HepG2 (cell line): Measurements from ENCODE around the gene TTLL6. TPM values are rescaled to one million over a fixed set of nuclear protein-coding genes. Genes with fewer than 3 reads are reported as not detected.

Experiments used
- BRCA1 ChIP-seq: sonication (generic); formaldehyde crosslinking; IDR thresholded peaks from 2 replicates; pipeline ENCODE4 v1.4.0; 2020; ENCODE audit warnings: missing genetic modification reagents
- FIP1L1 ChIP-seq: fragments of 200-400 bp; formaldehyde crosslinking; IDR thresholded peaks from 2 replicates; pipeline ENCODE4 v1.6.1; 2018; ENCODE audit warnings: low read depth, mild to moderate bottlenecking, low read length, moderate library complexity, borderline replicate concordance; ENCODE audit not compliant: insufficient read depth
- GPN1 ChIP-seq: sonication (generic); formaldehyde crosslinking; IDR thresholded peaks from 2 replicates; pipeline ENCODE4 v1.5.1; 2020; ENCODE audit warnings: missing genetic modification reagents, borderline replicate concordance
- KDM5B ChIP-seq: sonication (generic); formaldehyde crosslinking; IDR thresholded peaks from 2 replicates; pipeline ENCODE4 v1.4.0; 2020; ENCODE audit warnings: missing genetic modification reagents, mild to moderate bottlenecking, borderline replicate concordance
- MIER3 ChIP-seq: IDR thresholded peaks from 2 replicates; pipeline ENCODE4 v1.6.1; 2016; ENCODE audit warnings: missing compliant biosample characterization, borderline replicate concordance
- NCOA5 ChIP-seq: sonication (generic); formaldehyde crosslinking; IDR thresholded peaks from 2 replicates; pipeline ENCODE4 v1.4.0; 2020; ENCODE audit warnings: missing genetic modification reagents
- RXRA ChIP-seq: sonication (generic); formaldehyde crosslinking; IDR thresholded peaks from 2 replicates; pipeline ENCODE4 v1.5.1; 2020; ENCODE audit warnings: missing genetic modification reagents
- STAG1 ChIP-seq: sonication (generic); formaldehyde crosslinking; IDR thresholded peaks from 2 replicates; pipeline ENCODE4 v1.4.0; 2020; ENCODE audit warnings: missing genetic modification reagents
- TBX2 ChIP-seq: sonication (generic); formaldehyde crosslinking; IDR thresholded peaks from 2 replicates; pipeline ENCODE4 v1.5.0; 2020; ENCODE audit warnings: missing genetic modification reagents, mild to moderate bottlenecking, borderline replicate concordance
- ZBTB20 ChIP-seq: sonication (generic); formaldehyde crosslinking; IDR thresholded peaks from 2 replicates; pipeline ENCODE4 v1.8.1; 2023; ENCODE audit warnings: missing genetic modification reagents, low read depth, mild to moderate bottlenecking, borderline replicate concordance
- ZBTB38 ChIP-seq: sonication (generic); formaldehyde crosslinking; IDR thresholded peaks from 2 replicates; pipeline ENCODE4 v1.5.1; 2020; ENCODE audit warnings: mild to moderate bottlenecking, missing genetic modification reagents
- ZNF296 ChIP-seq: sonication (generic); formaldehyde crosslinking; conservative IDR thresholded peaks from 2 replicates; pipeline ENCODE4 v1.5.0; 2020; ENCODE audit warnings: mild to moderate bottlenecking, missing genetic modification reagents
- ZNF598 ChIP-seq: sonication (generic); formaldehyde crosslinking; IDR thresholded peaks from 2 replicates; pipeline ENCODE4 v1.5.1; 2020; ENCODE audit warnings: mild to moderate bottlenecking, missing genetic modification reagents, borderline replicate concordance
- ZNF792 ChIP-seq: IDR thresholded peaks from 2 replicates; pipeline ENCODE4 v1.6.1; 2016
- polyA plus RNA-seq, 8 experiments: library from polyadenylated mRNA; depleted of rRNA in 3 of 8; stranded (reverse) in 7 of 8; unstranded in 1 of 8; fragments of >200 nt; fragmentation: Illumina TruSeq in 4 of 8; extraction: Trizol in 4 of 8; gene quantifications; 2 replicates each; pipeline versions ENCODE4 v1.2.1 to v1.2.3, GENCODE V29; 2011 to 2016; ENCODE audit warnings: low read depth in 4 of 8, missing spikeins in 1 of 8, mixed read lengths in 1 of 8; ENCODE audit not compliant: insufficient read depth in 1 of 8
- total RNA-seq, 5 experiments: library from RNA; depleted of rRNA; stranded (reverse); fragments of >200 nt; fragmentation: Illumina TruSeq; extraction: Trizol; gene quantifications; 2 replicates each; pipeline ENCODE4 v1.2.3, GENCODE V29; 2016; ENCODE audit warnings: low read depth in 1 of 5
- TF ChIP-seq, protein P1 (sequence below): sonication (generic); formaldehyde crosslinking; IDR thresholded peaks from 2 replicates; pipeline ENCODE4 v1.9.0; 2021; ENCODE audit warnings: missing genetic modification reagents, borderline replicate concordance
- TF ChIP-seq, protein P2 (sequence below): sonication (generic); formaldehyde crosslinking; IDR thresholded peaks from 2 replicates; pipeline ENCODE4 v1.5.0; 2020; ENCODE audit warnings: mild to moderate bottlenecking, missing genetic modification reagents, borderline replicate concordance
- TF ChIP-seq, protein P3 (sequence below): IDR thresholded peaks from 2 replicates; pipeline ENCODE4 v1.6.1; 2016; ENCODE audit warnings: low read depth, borderline replicate concordance

TTLL6 gene
- total and polyA plus RNA-seq, 2 of the 13 experiments (the other 11 are each of a cell fraction or from before 2014, with no cell fraction given): 0.04 to 0.08 TPM

DNA sequence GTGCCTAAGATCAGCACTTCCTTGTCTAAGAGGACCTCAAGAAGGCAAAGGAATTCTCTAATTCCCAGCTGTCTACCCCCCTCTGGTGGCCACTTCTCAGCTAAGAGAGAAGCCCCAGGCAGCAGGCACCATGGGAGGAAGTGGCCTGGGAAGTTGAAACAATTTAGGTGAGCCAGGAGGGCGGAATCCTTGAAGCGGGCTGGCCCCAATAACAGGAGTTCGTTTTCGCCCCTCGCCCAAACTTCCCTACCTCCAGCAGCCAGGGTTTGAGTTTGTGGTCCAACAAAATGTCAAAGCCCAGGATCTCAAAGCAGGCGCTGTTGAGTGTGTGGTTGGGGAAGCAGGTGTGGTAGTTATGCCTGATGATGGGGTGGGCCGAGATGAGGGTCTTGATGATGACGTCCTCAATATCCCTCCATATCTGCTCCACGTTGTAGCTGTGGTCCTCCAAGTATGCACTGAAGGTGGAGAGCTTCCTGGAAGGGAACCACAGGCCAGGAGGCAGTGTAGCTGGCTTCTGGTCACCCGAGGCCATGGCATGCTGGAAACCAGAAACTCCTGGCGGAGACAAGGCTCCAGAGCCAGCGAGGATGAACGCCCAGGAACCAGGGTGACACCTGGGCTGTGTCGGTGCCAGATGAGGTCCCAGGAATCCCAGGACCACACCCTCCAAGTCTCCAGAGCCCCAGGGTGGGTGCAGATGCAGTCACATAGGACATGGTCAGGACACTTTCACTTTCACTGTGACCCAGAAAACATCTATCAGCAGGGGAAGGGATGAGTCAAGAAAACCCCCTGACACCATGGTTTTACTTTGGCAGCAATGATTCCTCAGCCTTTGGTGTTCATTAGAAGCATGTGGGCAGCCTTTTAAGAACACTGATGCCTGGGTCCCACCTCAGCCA lies 25.6 kb downstream of the TTLL6 start (continued):
- TF ChIP-seq, protein P1, sequence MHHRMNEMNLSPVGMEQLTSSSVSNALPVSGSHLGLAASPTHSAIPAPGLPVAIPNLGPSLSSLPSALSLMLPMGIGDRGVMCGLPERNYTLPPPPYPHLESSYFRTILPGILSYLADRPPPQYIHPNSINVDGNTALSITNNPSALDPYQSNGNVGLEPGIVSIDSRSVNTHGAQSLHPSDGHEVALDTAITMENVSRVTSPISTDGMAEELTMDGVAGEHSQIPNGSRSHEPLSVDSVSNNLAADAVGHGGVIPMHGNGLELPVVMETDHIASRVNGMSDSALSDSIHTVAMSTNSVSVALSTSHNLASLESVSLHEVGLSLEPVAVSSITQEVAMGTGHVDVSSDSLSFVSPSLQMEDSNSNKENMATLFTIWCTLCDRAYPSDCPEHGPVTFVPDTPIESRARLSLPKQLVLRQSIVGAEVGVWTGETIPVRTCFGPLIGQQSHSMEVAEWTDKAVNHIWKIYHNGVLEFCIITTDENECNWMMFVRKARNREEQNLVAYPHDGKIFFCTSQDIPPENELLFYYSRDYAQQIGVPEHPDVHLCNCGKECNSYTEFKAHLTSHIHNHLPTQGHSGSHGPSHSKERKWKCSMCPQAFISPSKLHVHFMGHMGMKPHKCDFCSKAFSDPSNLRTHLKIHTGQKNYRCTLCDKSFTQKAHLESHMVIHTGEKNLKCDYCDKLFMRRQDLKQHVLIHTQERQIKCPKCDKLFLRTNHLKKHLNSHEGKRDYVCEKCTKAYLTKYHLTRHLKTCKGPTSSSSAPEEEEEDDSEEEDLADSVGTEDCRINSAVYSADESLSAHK (CRISPR knock-in tag): 0 out of 2 replicates have a peak, but pooled peaks have one; percentile 27
- TF ChIP-seq STAG1 (CRISPR knock-in tag): peak; percentile 84
- peak; percentile 47; the same call in 1 of the 2 replicates for TF ChIP-seq RXRA (CRISPR knock-in tag)
- no peak for TF ChIP-seq NCOA5 (CRISPR knock-in tag)
- 0 out of 2 replicates have a peak, but pooled peaks have one; percentile 21 for TF ChIP-seq ZNF792 (CRISPR knock-in tag)
- 0 out of 2 replicates have a peak, but pooled peaks have one; percentile 16 for TF ChIP-seq ZBTB20 (CRISPR knock-in tag)
- no peak for TF ChIP-seq MIER3 (CRISPR knock-in tag)
- no peak for TF ChIP-seq FIP1L1
- TF ChIP-seq, protein P2, sequence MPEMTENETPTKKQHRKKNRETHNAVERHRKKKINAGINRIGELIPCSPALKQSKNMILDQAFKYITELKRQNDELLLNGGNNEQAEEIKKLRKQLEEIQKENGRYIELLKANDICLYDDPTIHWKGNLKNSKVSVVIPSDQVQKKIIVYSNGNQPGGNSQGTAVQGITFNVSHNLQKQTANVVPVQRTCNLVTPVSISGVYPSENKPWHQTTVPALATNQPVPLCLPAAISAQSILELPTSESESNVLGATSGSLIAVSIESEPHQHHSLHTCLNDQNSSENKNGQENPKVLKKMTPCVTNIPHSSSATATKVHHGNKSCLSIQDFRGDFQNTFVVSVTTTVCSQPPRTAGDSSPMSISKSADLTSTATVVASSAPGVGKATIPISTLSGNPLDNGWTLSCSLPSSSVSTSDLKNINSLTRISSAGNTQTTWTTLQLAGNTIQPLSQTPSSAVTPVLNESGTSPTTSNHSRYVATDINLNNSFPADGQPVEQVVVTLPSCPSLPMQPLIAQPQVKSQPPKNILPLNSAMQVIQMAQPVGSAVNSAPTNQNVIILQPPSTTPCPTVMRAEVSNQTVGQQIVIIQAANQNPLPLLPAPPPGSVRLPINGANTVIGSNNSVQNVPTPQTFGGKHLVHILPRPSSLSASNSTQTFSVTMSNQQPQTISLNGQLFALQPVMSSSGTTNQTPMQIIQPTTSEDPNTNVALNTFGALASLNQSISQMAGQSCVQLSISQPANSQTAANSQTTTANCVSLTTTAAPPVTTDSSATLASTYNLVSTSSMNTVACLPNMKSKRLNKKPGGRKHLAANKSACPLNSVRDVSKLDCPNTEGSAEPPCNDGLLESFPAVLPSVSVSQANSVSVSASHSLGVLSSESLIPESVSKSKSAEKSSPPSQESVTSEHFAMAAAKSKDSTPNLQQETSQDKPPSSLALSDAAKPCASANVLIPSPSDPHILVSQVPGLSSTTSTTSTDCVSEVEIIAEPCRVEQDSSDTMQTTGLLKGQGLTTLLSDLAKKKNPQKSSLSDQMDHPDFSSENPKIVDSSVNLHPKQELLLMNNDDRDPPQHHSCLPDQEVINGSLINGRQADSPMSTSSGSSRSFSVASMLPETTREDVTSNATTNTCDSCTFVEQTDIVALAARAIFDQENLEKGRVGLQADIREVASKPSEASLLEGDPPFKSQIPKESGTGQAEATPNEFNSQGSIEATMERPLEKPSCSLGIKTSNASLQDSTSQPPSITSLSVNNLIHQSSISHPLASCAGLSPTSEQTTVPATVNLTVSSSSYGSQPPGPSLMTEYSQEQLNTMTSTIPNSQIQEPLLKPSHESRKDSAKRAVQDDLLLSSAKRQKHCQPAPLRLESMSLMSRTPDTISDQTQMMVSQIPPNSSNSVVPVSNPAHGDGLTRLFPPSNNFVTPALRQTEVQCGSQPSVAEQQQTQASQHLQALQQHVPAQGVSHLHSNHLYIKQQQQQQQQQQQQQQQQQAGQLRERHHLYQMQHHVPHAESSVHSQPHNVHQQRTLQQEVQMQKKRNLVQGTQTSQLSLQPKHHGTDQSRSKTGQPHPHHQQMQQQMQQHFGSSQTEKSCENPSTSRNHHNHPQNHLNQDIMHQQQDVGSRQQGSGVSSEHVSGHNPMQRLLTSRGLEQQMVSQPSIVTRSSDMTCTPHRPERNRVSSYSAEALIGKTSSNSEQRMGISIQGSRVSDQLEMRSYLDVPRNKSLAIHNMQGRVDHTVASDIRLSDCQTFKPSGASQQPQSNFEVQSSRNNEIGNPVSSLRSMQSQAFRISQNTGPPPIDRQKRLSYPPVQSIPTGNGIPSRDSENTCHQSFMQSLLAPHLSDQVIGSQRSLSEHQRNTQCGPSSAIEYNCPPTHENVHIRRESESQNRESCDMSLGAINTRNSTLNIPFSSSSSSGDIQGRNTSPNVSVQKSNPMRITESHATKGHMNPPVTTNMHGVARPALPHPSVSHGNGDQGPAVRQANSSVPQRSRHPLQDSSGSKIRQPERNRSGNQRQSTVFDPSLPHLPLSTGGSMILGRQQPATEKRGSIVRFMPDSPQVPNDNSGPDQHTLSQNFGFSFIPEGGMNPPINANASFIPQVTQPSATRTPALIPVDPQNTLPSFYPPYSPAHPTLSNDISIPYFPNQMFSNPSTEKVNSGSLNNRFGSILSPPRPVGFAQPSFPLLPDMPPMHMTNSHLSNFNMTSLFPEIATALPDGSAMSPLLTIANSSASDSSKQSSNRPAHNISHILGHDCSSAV (CRISPR knock-in tag): no peak
- peak; percentile 84; the same call in 1 of the 2 replicates for TF ChIP-seq ZNF598 (CRISPR knock-in tag)
- TF ChIP-seq BRCA1: no peak; the same call in 1 of the 2 replicates
- 0 out of 2 replicates have a peak, but pooled peaks have one; percentile 40 for TF ChIP-seq GPN1 (CRISPR knock-in tag)
- TF ChIP-seq KDM5B (CRISPR knock-in tag): peak; percentile 62; the same call in 1 of the 2 replicates
- peak; percentile 85; the same call in 1 of the 2 replicates for TF ChIP-seq ZNF296 (CRISPR knock-in tag)
- TF ChIP-seq TBX2: 0 out of 2 replicates have a peak, but pooled peaks have one; percentile 17
- TF ChIP-seq, protein P3, sequence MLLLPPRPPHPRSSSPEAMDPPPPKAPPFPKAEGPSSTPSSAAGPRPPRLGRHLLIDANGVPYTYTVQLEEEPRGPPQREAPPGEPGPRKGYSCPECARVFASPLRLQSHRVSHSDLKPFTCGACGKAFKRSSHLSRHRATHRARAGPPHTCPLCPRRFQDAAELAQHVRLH: peak; percentile 56; the same call in 1 of the 2 replicates
- peak; percentile 68; the same call in 1 of the 2 replicates for TF ChIP-seq ZBTB38 (CRISPR knock-in tag)
